GM18858 (cell line): ENCODE results near the gene RASGRF1.

Experiments
- ATAC-seq: cut with Tn5 transposase; IDR thresholded peaks from one replicate; pipeline ENCODE4 v1.9.1; 2021; ENCODE audit not compliant: unreplicated experiment

RASGRF1 gene

GRCh38 chr15:79068790-79069189, 21.8 kb downstream of the RASGRF1 start:
- ATAC-seq, result no peak

- no peak for ATAC-seq
Observed at GRCh38 chr15:79067969-79068368, 22.6 kb downstream of the RASGRF1 start.

GRCh38 chr15:79067072-79067833, 23.3 kb downstream of the RASGRF1 start:
- ATAC-seq, result no peak

- ATAC-seq, result no peak
Observed at GRCh38 chr15:79066391-79067071, 24.0 kb downstream of the RASGRF1 start.

GRCh38 chr15:79065706-79066376, 24.7 kb downstream of the RASGRF1 start:
- no peak for ATAC-seq

GRCh38 chr15:79065361-79065705, 25.2 kb downstream of the RASGRF1 start:
- no peak for ATAC-seq

GRCh38 chr15:79064496-79064895, 26.1 kb downstream of the RASGRF1 start:
- ATAC-seq, result no peak

GRCh38 chr15:79060175-79060574, 30.4 kb downstream of the RASGRF1 start:
- no peak for ATAC-seq

GRCh38 chr15:79059081-79059572, 31.5 kb downstream of the RASGRF1 start:
- no peak for ATAC-seq

- no peak for ATAC-seq
Observed at GRCh38 chr15:79058260-79058850, 32.2 kb downstream of the RASGRF1 start.

- ATAC-seq, result no peak
Observed at GRCh38 chr15:79057050-79057449, 33.5 kb downstream of the RASGRF1 start.

GRCh38 chr15:79054350-79054749, 36.2 kb downstream of the RASGRF1 start:
- no peak for ATAC-seq

- ATAC-seq, result no peak
Observed at GRCh38 chr15:79053894-79054293, 36.7 kb downstream of the RASGRF1 start.

- no peak for ATAC-seq
Observed at GRCh38 chr15:79051941-79052731, 38.4 kb downstream of the RASGRF1 start.

GRCh38 chr15:79051029-79051428, 39.6 kb downstream of the RASGRF1 start:
- no peak for ATAC-seq

- no peak for ATAC-seq
Observed at GRCh38 chr15:79050341-79050740, 40.2 kb downstream of the RASGRF1 start.

GRCh38 chr15:79049416-79049815, 41.2 kb downstream of the RASGRF1 start:
- no peak for ATAC-seq

- ATAC-seq, result no peak
Observed at GRCh38 chr15:79047676-79048439, 42.7 kb downstream of the RASGRF1 start.

- ATAC-seq, result no peak
Observed at GRCh38 chr15:79046691-79047404, 43.7 kb downstream of the RASGRF1 start.
